ENCODE results near the gene HMCN1.
"Not testable (repeated sequence)": the region's sequence is repeated elsewhere in the genome, so short reads cannot be mapped to it uniquely, and the experiment has no call there.

Gene HMCN1

GRCh38 chr1:186188004-186188539 is 453.9 kb downstream of the HMCN1 start:
- peak; percentile 63 for FAIRE-seq
- DNase-seq (ENCODE audit: low spot score): peak; percentile 64

GRCh38 chr1:186188736-186189135 is 454.5 kb downstream of the HMCN1 start:
- no peak for FAIRE-seq
- no peak for DNase-seq (ENCODE audit: low spot score)

- no peak for DNase-seq (ENCODE audit: low spot score)
- no peak for FAIRE-seq
Measured at GRCh38 chr1:186189156-186189555, 455.0 kb downstream of the HMCN1 start.

GRCh38 chr1:186191511-186191910 is 457.3 kb downstream of the HMCN1 start:
- FAIRE-seq (no peak), DNase-seq (ENCODE audit: low spot score) (no peak)

- no peak for DNase-seq (ENCODE audit: low spot score)
- FAIRE-seq: no peak
Measured at GRCh38 chr1:186193224-186193623, 459.0 kb downstream of the HMCN1 start.

- no peak for DNase-seq (ENCODE audit: low spot score)
Measured at GRCh38 chr1:186194107-186194756, 460.0 kb downstream of the HMCN1 start.

DNA sequence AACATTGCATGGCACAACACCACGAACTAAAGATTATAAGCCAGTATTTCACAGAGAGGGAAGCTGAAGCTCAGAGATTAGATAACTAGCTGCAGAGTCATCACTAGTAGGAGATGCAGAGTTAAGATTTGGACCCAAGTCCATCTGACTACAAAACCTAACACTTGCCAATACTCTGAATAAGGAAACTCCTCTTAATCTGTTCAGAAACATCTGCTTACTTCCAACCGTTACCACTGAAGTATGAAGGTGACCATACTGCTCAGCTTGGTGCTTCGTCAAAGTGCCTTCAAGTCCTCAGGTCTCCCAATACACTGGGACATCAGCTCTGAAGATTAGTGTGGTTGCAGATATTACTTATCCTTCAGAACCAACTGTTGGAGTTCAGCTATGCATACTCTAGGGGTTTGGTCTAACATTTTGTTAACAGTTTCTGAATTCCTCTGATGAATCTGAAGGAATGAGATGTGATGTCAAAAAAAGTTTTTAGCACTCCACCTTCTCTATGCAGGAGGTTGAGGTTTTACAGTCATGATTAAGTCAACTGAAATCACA is 461.3 kb downstream of the HMCN1 start:
- DNase-seq (ENCODE audit: low spot score): no peak
- FAIRE-seq: no peak

More at GRCh38 chr1:186194107-186194756, 460.0 kb downstream of the HMCN1 start:
- no peak for FAIRE-seq

- DNase-seq (ENCODE audit: low spot score) (no peak), FAIRE-seq (no peak)
Measured at GRCh38 chr1:186202271-186202764, 468.1 kb downstream of the HMCN1 start.

GRCh38 chr1:186202776-186203175 is 468.6 kb downstream of the HMCN1 start:
- DNase-seq (ENCODE audit: low spot score): no peak
- FAIRE-seq: no peak

- DNase-seq (ENCODE audit: low spot score) (no peak), FAIRE-seq (no peak)
Measured at GRCh38 chr1:186206048-186206570, 471.9 kb downstream of the HMCN1 start.

DNA sequence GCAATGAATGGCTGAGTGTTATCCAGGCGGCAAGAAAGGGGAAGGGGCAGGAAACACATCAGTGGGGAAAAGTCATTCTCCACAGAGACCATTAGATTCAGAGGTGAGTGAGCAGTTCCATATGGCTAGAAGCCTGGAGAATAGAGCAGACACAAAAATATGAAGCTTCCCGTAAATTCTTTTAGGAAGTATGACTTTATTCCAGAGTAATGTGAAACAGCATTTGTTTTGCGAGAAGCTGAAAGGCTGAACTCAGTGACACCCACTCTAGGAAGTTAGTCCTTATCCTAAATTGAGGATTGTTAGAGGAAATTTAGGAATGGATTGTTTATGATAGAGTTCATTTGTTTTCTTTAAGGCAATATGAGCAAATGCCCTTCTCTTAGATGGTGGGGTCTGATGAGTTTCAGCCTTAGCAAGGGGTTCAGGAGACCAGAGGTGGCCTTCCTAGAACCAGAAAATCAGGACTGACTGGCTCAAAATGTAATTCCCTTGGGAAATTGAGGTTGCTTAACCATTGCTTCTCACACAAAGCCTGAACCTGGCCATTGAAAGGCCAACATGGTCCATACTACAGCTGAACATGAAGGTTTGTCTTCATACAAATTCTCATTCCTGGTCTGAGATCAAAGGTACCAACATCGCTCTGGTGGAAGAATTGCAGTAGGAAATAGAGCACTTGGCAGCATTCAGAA is 473.3 kb downstream of the HMCN1 start:
- no peak for FAIRE-seq
- DNase-seq (ENCODE audit: low spot score): no peak

DNA sequence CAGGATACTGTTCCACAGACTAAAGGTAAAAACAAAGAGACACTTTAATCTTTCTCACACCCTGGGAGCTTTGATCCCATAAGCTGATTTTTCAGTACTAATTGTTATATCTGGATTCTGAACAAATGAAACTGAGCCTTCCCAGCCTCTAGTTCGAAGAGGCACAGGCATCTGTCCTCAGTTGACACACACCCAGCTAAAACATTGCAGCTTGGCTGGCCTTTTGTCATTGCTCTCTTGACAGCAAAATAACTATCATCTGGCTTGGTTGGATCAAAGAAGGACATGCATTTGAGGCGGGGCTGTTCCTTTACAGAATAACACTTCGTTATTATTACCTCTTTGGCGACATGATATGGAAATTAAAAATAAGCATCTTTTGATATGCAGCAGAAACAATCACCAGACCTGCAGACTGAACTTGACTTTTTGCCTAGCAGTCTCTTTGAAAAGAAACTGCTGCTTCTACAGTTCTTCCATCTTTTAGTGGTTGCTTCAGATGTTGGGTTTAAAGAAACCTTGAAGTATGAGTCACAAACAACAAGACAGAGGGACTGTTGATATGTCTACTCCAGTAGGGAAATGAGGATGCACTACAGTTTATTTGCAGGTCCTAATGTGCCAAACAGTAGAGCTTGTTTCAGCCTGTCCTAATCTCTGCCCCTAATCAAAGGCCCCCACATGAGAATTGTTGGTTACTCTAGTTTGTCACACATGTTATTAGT is 474.4 kb downstream of the HMCN1 start:
- no peak for DNase-seq (ENCODE audit: low spot score)
- FAIRE-seq: no peak

DNA sequence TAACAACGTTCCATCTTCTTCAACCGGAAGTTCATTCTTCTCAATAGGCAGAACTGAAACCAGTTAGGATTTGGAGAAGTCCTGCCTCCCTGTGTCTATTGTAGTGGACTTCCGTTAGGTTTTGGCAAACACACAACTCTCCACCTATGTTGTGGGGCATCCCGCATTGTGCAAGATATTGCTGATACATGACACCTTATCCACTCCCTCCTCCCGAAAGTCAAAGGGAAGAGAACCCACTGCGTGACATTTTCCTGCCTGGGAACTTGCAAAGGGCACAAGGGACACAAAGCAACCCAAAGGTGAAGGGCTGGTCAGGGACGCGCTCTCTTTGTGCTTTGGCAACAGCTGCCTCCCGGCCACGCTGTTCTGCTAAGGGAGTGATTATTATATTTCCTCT is 476.1 kb downstream of the HMCN1 start:
- DNase-seq (ENCODE audit: low spot score): no peak
- FAIRE-seq: no peak

GRCh38 chr1:186211583-186211982 is 477.4 kb downstream of the HMCN1 start:
- DNase-seq (ENCODE audit: low spot score); FAIRE-seq: not testable (repeated sequence)

DNA sequence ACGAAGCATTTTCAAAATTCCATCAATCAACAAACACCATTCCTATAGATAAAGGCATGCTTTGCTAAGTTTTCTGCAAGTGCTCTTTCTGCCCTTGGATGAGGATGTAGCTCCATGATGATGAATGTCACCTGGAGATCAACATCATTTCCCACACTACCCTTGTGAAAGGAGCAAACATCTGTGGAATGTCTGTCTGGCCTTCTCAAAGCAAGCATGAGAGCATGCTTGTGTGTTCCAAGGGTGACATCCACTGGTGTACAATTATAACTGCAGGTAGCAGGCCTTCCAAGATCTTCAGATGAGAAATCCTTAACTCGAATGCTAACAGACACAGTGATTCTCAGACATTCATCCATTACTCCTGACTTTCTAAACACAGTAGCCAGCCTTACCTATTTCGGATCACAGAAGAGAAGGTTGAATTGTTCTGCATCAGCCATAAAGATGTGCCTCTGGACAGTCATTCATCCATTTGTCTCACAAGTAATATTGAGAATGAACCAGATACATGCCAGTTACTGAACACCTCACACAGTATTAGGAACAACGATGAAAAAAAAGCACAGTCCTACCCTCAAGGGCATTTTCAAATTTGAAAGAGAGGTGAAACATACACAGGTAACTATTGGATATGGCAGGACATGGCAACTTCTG is 478.5 kb downstream of the HMCN1 start:
- DNase-seq (ENCODE audit: low spot score) (peak; percentile 73), FAIRE-seq (peak; percentile 48)

GRCh38 chr1:186213225-186213607 is 479.0 kb downstream of the HMCN1 start:
- DNase-seq (ENCODE audit: low spot score) (no peak), FAIRE-seq (no peak)

DNA sequence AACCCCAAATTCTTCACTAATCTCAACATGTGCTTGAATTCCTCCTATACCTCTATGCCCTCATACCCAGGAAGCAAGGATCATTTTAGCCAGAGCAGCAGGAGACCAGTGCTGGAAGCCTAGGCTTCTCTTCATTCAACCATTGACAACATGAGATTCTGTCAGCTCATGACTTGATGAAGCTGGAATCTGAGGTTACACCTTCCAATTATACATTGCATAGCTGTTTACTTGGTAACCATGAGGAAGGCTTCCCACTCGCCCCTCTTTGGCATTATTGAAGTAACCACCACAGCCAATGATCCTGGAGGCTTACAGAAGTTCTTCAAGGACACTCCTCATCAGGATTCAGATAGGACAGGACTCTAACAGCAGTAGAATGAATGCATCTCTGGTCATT is 480.6 kb downstream of the HMCN1 start:
- no peak for FAIRE-seq

DNA sequence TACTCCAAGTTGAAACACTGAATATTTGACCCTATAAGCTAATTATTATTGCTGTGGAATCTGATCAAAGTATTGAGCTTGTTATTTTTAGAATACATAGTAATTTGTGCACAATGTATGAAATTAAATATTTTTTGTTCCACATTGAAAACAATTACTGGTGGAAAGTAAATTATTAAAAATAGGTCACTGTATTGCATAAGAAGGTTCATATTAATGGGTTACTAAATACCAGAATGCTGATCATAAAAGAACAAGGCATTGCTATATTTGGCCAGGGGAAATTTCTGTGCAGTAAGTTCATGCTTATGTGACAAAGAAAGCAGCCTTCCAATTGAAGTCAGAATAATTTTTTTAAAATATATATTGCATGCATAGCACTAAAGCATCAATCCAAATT is 481.4 kb downstream of the HMCN1 start:
- no peak for FAIRE-seq

More for the DNA sequence above, 480.6 kb downstream of the HMCN1 start:
- no peak for DNase-seq (ENCODE audit: low spot score)

GRCh38 chr1:186218654-186219352 is 484.6 kb downstream of the HMCN1 start:
- FAIRE-seq: no peak

More for the DNA sequence above, 481.4 kb downstream of the HMCN1 start:
- DNase-seq (ENCODE audit: low spot score): no peak

GRCh38 chr1:186220067-186220466 is 485.9 kb downstream of the HMCN1 start:
- DNase-seq (ENCODE audit: low spot score): no peak
- no peak for FAIRE-seq

More at GRCh38 chr1:186218654-186219352, 484.6 kb downstream of the HMCN1 start:
- DNase-seq (ENCODE audit: low spot score): no peak

Measured in urothelium cell line (cell line).